A549 (cell line): ENCODE data around the gene THOC2. TPM values are rescaled to one million over a fixed set of nuclear protein-coding genes. Genes with fewer than 3 reads are reported as not detected.
"Not testable (repeated sequence)": the region's sequence is repeated elsewhere in the genome, so short reads cannot be mapped to it uniquely, and the experiment has no call there.

Experiments
- ATAC-seq, 2 experiments: fragments of 200-7000 bp in 1 of 2; fragments of >200 bp in 1 of 2; cut with Nextera tagmentation in 1 of 2; cut with Tn5 transposase in 1 of 2; 3 replicates each; pipeline versions ENCODE4 v1.8.0 to v1.9.1; 2018 to 2020; ENCODE audit warnings: mild to moderate bottlenecking in 1 of 2, moderate library complexity in 1 of 2
- CTCF ChIA-PET: fragments of 300-600 bp; sonication (Branson Sonifier 250); formaldehyde crosslinking; extraction: SDS; loops from one replicate; lab custom pipeline; 2021; ENCODE audit warnings: antibody characterized with exemption, inconsistent platforms; lab: Yijun Ruan, JAX
- POLR2A ChIA-PET: fragments of 350-600 bp; formaldehyde crosslinking; extraction: SDS; loops from one replicate; lab custom pipeline; 2021; ENCODE audit warnings: antibody characterized with exemption, inconsistent platforms; lab: Yijun Ruan, JAX
- DNase-seq, 2 experiments: peaks; one replicate each; pipeline versions ENCODE4 v3.0.0 to v3.0.0-alpha.2; 2011 to 2016; ENCODE audit warnings: low read depth in 1 of 2, low spot score in 1 of 2
- FAIRE-seq: peaks from 2 replicates; lab custom pipeline; 2011; peaks lifted over from hg19 to GRCh38; lab: Jason Lieb, UNC
- H3K27ac ChIP-seq, 2 experiments: fragments of >200 bp; sonication (Bioruptor Twin); formaldehyde crosslinking; 3 replicates each; pipeline ENCODE4 v1.5.1; 2016 to 2017
- H3K4me1 ChIP-seq: fragments of >200 bp; sonication (Bioruptor Twin); formaldehyde crosslinking; 3 replicates; pipeline ENCODE4 v1.6.1; 2016
- H3K4me2 ChIP-seq: fragments of >200 bp; sonication (Bioruptor Twin); formaldehyde crosslinking; 3 replicates; pipeline ENCODE4 v1.6.1; 2016
- H3K4me3 ChIP-seq: fragments of >200 bp; sonication (Bioruptor Twin); formaldehyde crosslinking; 3 replicates; pipeline ENCODE4 v1.5.1; 2016
- H3K9me3 ChIP-seq: fragments of >200 bp; sonication (Bioruptor Twin); formaldehyde crosslinking; 3 replicates; pipeline ENCODE4 v1.6.1; 2016
- BHLHE40 ChIP-seq: IDR thresholded peaks from 2 replicates; pipeline ENCODE4 v1.6.1; 2012; ENCODE audit warnings: low read depth, low read length, inconsistent platforms
- CBX2 ChIP-seq: fragments of 200-600 bp; sonication (generic); IDR thresholded peaks from 2 replicates; pipeline ENCODE4 v1.6.1; 2016; ENCODE audit warnings: low read depth, mild to moderate bottlenecking, borderline replicate concordance
- EHF ChIP-seq: fragments of 250-450 bp; sonication (Bioruptor Pico); IDR thresholded peaks from 2 replicates; pipeline ENCODE4 v1.5.0; 2020; ENCODE audit warnings: mild to moderate bottlenecking
- EHMT2 ChIP-seq: fragments of 200-600 bp; sonication (generic); IDR thresholded peaks from 2 replicates; pipeline ENCODE4 v1.6.1; 2016; ENCODE audit warnings: antibody characterized with exemption, low read depth, mild to moderate bottlenecking, moderate library complexity
- EP300 ChIP-seq, 2 experiments: fragments of >200 bp; sonication (Bioruptor Twin); formaldehyde crosslinking; IDR thresholded peaks; 2 replicates in 1 of 2; 3 replicates in 1 of 2; pipeline ENCODE4 v1.6.1; 2016 to 2017
- FOXS1 ChIP-seq: fragments of 250-450 bp; sonication (Bioruptor Pico); IDR thresholded peaks from 2 replicates; pipeline ENCODE4 v1.5.0; 2020; ENCODE audit warnings: mild to moderate bottlenecking, moderate library complexity
- GATA3 ChIP-seq: IDR thresholded peaks from 2 replicates; pipeline ENCODE4 v1.6.1; 2012; ENCODE audit warnings: borderline replicate concordance
- HES2 ChIP-seq: fragments of >200 bp; sonication (Bioruptor Twin); formaldehyde crosslinking; IDR thresholded peaks from 2 replicates; pipeline ENCODE4 v1.6.1; 2016
- HOXA7 ChIP-seq: fragments of 250-450 bp; sonication (Bioruptor Pico); IDR thresholded peaks from 2 replicates; pipeline ENCODE4 v1.5.0; 2020; ENCODE audit warnings: mild to moderate bottlenecking, moderate library complexity
- HOXB13 ChIP-seq: fragments of 250-450 bp; sonication (Bioruptor Pico); IDR thresholded peaks from 2 replicates; pipeline ENCODE4 v1.5.0; 2020; ENCODE audit warnings: low read depth, mild to moderate bottlenecking, moderate library complexity
- HOXB5 ChIP-seq: fragments of 250-450 bp; sonication (Bioruptor Pico); IDR thresholded peaks from 2 replicates; pipeline ENCODE4 v1.5.0; 2020; ENCODE audit warnings: mild to moderate bottlenecking, moderate library complexity
- JUN ChIP-seq, 2 experiments: fragments of >200 bp; sonication (Bioruptor Twin); formaldehyde crosslinking; IDR thresholded peaks; 2 replicates in 1 of 2; 3 replicates in 1 of 2; pipeline ENCODE4 v1.6.1; 2016 to 2017
- MAFK ChIP-seq: fragments of 450-650 bp; IDR thresholded peaks from 2 replicates; pipeline ENCODE4 v1.6.1; 2014; ENCODE audit not compliant: partially characterized antibody
- MAZ ChIP-seq: fragments of 150-350 bp; IDR thresholded peaks from 2 replicates; pipeline ENCODE4 v1.6.1; 2014; ENCODE audit warnings: antibody characterized with exemption, low read depth, low read length, borderline replicate concordance
- MYC ChIP-seq: IDR thresholded peaks from 2 replicates; pipeline ENCODE4 v1.6.1; 2012; ENCODE audit warnings: mild to moderate bottlenecking, inconsistent platforms, low read length, improper control_type of control experiment, borderline replicate concordance
- NFE2L2 ChIP-seq: fragments of 150-350 bp; conservative IDR thresholded peaks from 2 replicates; pipeline ENCODE4 v1.6.1; 2014; ENCODE audit warnings: low read length
- NPAS2 ChIP-seq: fragments of 250-450 bp; sonication (Bioruptor Pico); IDR thresholded peaks from 2 replicates; pipeline ENCODE4 v1.8.0; 2022; ENCODE audit warnings: mild to moderate bottlenecking, moderate library complexity, borderline replicate concordance
- NR3C1 ChIP-seq: fragments of >200 bp; sonication (Bioruptor Twin); formaldehyde crosslinking; IDR thresholded peaks from 3 replicates; pipeline ENCODE4 v1.6.1; 2017
- POLR2A ChIP-seq: IDR thresholded peaks from 2 replicates; pipeline ENCODE4 v1.6.1; 2012; ENCODE audit warnings: mild to moderate bottlenecking, low read length
- RCOR1 ChIP-seq: fragments of 150-350 bp; IDR thresholded peaks from 2 replicates; pipeline ENCODE4 v1.6.1; 2014; ENCODE audit warnings: antibody characterized with exemption, low read length, low read depth
- RNF2 ChIP-seq: fragments of 200-600 bp; sonication (generic); IDR thresholded peaks from 2 replicates; pipeline ENCODE4 v1.6.1; 2016; ENCODE audit warnings: low read depth, mild to moderate bottlenecking, antibody characterized with exemption, moderate library complexity, borderline replicate concordance
- SREBF2 ChIP-seq: fragments of 450-650 bp; IDR thresholded peaks from 2 replicates; pipeline ENCODE4 v1.6.1; 2014; ENCODE audit warnings: mild to moderate bottlenecking, moderate library complexity
- TFCP2L1 ChIP-seq: fragments of 250-450 bp; sonication (Bioruptor Pico); IDR thresholded peaks from 2 replicates; pipeline ENCODE4 v1.5.0; 2021; ENCODE audit warnings: mild to moderate bottlenecking
- ZC3H11A ChIP-seq: fragments of 450-650 bp; IDR thresholded peaks from 2 replicates; pipeline ENCODE4 v1.6.1; 2014; ENCODE audit warnings: antibody characterized with exemption, mild to moderate bottlenecking
- ZNF302 ChIP-seq: fragments of 250-450 bp; sonication (Bioruptor Pico); IDR thresholded peaks from 2 replicates; pipeline ENCODE4 v1.9.0; 2021; ENCODE audit warnings: inconsistent platforms, mild to moderate bottlenecking, moderate library complexity
- ZSCAN20 ChIP-seq: fragments of 250-450 bp; sonication (Bioruptor Pico); IDR thresholded peaks from 2 replicates; pipeline ENCODE4 v1.8.0; 2022; ENCODE audit warnings: mild to moderate bottlenecking, moderate library complexity
- WGBS: methylation state at CpG from one replicate; pipeline ENCODE4 v1.1.6; 2017; ENCODE audit errors: missing lambda C conversion rate; 5-methylcytosine and 5-hydroxymethylcytosine counted together
- polyA plus RNA-seq, 4 experiments: library from polyadenylated mRNA; depleted of rRNA in 3 of 4; stranded (reverse); fragments of >200 nt; fragmentation: RNase III in 1 of 4; extraction: RNeasy Plus Mini Kit Qiagen cat#74134 plus additional on column Dnase treatment in 1 of 4; gene quantifications; 2 replicates in 3 of 4; 3 replicates in 1 of 4; pipeline ENCODE4 v1.2.3, GENCODE V29; 2011 to 2017
- TF ChIP-seq, protein P1 (sequence below): IDR thresholded peaks from 2 replicates; pipeline ENCODE4 v1.6.1; 2012
- TF ChIP-seq, protein P2 (sequence below): IDR thresholded peaks from 2 replicates; pipeline ENCODE4 v1.6.1; 2012
- TF ChIP-seq, protein P3 (sequence below): fragments of >200 bp; sonication (Bioruptor Twin); formaldehyde crosslinking; IDR thresholded peaks from 3 replicates; pipeline ENCODE4 v1.6.1; 2016

THOC2 gene
- polyA plus RNA-seq, 2 of the 4 experiments (the other 2 are of a cell fraction), result 62.0 to 155 TPM

- ChIA-PET CTCF (no interaction called here), POLR2A (no interaction called here)
- ATAC-seq, result no peak
- WGBS, result 100% methylated on average over 1 of the region's 1 CpG
- Histone ChIP-seq H3K4me1 (no peaks in the 10 kb centered on the region), H3K4me3 (no peak overlapping the region), H3K27ac (no peak overlapping the region), H3K9me3 (no peaks in the 10 kb centered on the region)
- FAIRE-seq, result no peak
- no peak for TF ChIP-seq ZNF302
- no peak for TF ChIP-seq HOXA7 (CRISPR knock-in tag)
- TF ChIP-seq EP300 (IDR thresholded peaks at IDR 0.05), result no peak
- no peak for TF ChIP-seq ZSCAN20 (CRISPR knock-in tag)
- no peak for TF ChIP-seq BHLHE40
- TF ChIP-seq MAZ, result no peak
- TF ChIP-seq NFE2L2, result no peak
- TF ChIP-seq ZC3H11A, result no peak
- no peak for TF ChIP-seq NPAS2 (CRISPR knock-in tag)
- no peak for TF ChIP-seq MYC
- TF ChIP-seq HES2, result no peak
- TF ChIP-seq, protein P1, sequence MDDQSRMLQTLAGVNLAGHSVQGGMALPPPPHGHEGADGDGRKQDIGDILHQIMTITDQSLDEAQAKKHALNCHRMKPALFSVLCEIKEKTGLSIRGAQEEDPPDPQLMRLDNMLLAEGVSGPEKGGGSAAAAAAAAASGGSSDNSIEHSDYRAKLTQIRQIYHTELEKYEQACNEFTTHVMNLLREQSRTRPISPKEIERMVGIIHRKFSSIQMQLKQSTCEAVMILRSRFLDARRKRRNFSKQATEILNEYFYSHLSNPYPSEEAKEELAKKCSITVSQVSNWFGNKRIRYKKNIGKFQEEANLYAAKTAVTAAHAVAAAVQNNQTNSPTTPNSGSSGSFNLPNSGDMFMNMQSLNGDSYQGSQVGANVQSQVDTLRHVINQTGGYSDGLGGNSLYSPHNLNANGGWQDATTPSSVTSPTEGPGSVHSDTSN, result no peak
- no peak for TF ChIP-seq FOXS1 (CRISPR knock-in tag)
- no peak for TF ChIP-seq MAFK
- TF ChIP-seq RCOR1, result no peak
- no peak for TF ChIP-seq JUN (IDR thresholded peaks at IDR 0.05)
- TF ChIP-seq EHMT2, result no peak
- TF ChIP-seq, all 56 proteins: peak for 0
- DNase-seq, result no peak
- H3K4me2 ChIP-seq, result no peak overlapping the region
These were observed 44.3 kb downstream of the THOC2 start for GRCh38 chrX:123688524-123688923.

- 97% methylated on average over 1 of the region's 1 CpG for WGBS
- no peak overlapping the region for H3K4me2 ChIP-seq
- ChIA-PET CTCF (no interaction called here), POLR2A (no interaction called here)
- H3K4me1 ChIP-seq, result no peaks in the 10 kb centered on the region
- H3K9me3 ChIP-seq, result no peaks in the 10 kb centered on the region
- no peak for FAIRE-seq
- DNase-seq, result no peak
- H3K4me3 ChIP-seq, result no peak overlapping the region
- TF ChIP-seq TFCP2L1 (CRISPR knock-in tag) (no peak), GATA3 (no peak), POLR2A (no peak), RCOR1 (no peak), EHF (CRISPR knock-in tag) (no peak), CBX2 (no peak)
- TF ChIP-seq, all 56 proteins: peak for 0
- ATAC-seq, result no peak
- H3K27ac ChIP-seq, result no peak overlapping the region
These were observed 47.6 kb downstream of the THOC2 start for GRCh38 chrX:123685232-123685631.

DNA sequence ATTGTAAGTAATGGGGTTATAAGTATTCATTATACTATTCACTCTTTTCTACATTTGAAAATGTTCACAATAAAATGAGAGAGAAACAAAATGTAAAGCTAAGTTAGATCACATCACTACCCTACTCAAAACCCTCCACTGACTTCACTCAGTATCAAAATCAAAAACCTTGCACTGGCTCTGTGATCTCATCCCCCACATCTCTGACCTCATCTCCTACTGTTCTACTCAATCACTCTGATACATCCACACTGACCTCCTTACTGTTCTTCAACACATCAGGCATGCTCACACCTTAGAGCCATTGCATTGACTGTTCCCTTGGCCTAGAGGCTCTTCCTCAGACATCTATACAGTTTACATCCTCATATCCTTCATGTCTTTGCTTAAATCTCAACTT is 50.7 kb downstream of the THOC2 start:
- H3K4me2 ChIP-seq, result no peak overlapping the region
- no peaks in the 10 kb centered on the region for H3K9me3 ChIP-seq
- H3K4me1 ChIP-seq, result no peaks in the 10 kb centered on the region
- ChIA-PET POLR2A (no interaction called here), CTCF (no interaction called here)
- H3K27ac ChIP-seq, result no peak overlapping the region
- no peak for ATAC-seq
- TF ChIP-seq HOXA7 (CRISPR knock-in tag) (no peak), NPAS2 (CRISPR knock-in tag) (no peak), HOXB5 (no peak), SREBF2 (no peak), RNF2 (no peak), NR3C1 (no peak), HOXB13 (CRISPR knock-in tag) (no peak), GATA3 (no peak)
- TF ChIP-seq, protein P2, sequence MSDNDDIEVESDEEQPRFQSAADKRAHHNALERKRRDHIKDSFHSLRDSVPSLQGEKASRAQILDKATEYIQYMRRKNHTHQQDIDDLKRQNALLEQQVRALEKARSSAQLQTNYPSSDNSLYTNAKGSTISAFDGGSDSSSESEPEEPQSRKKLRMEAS, result no peak
- TF ChIP-seq, protein P3, sequence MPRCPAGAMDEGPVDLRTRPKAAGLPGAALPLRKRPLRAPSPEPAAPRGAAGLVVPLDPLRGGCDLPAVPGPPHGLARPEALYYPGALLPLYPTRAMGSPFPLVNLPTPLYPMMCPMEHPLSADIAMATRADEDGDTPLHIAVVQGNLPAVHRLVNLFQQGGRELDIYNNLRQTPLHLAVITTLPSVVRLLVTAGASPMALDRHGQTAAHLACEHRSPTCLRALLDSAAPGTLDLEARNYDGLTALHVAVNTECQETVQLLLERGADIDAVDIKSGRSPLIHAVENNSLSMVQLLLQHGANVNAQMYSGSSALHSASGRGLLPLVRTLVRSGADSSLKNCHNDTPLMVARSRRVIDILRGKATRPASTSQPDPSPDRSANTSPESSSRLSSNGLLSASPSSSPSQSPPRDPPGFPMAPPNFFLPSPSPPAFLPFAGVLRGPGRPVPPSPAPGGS, result no peak
- TF ChIP-seq, protein P1, result no peak
- H3K4me3 ChIP-seq, result no peak overlapping the region
- no peak for DNase-seq
- FAIRE-seq, result no peak

DNA sequence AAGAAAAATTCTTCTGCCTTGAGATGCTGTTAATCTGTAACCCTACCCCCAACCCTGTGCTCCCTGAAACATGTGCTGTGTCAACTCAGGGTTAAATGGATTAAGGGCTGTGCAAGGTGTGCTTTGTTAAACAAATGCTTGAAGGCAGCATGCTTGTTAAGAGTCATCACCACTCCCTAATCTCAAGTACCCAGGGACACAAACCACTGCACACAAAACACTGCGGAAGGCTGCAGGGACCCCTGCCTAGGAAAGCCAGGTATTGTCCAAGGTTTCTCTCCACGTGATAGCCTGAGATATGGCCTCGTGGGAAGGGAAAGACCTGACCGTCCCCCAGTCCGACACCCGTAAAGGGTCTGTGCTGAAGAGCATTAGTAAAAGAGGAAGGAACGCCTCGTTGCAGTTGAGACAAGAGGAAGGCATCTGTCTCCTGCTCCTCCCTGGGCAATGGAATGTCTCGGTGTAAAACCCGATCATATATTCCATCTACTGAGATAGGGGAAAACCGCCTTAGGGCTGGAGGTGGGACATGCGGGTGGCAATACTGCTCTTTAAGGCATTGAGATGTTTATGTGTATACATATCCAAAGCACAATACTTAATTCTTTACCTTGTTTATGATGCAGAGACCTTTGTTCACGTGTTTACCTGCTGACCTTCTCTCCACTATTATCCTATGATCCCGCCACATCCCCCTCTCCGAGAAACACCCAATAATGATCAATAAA is 53.0 kb downstream of the THOC2 start:
- H3K4me2 ChIP-seq, FAIRE-seq, H3K4me1 ChIP-seq, H3K4me3 ChIP-seq, ATAC-seq, H3K9me3 ChIP-seq, DNase-seq, CTCF ChIA-PET, H3K27ac ChIP-seq, POLR2A ChIA-PET: not testable (repeated sequence)
- WGBS, result 95% methylated on average over 12 of the region's 15 CpGs
